Lower leg skin (tissue), 3 donors: ENCODE data around the gene HNRNPH2.

Experiments
- CTCF ChIP-seq, 3 donors: fragments of 450-650 bp; IDR thresholded peaks; one replicate each; pipeline ENCODE4 v1.5.1; 2016; ENCODE audit warnings: antibody characterized with exemption in 3 of 3, mild to moderate bottlenecking in 3 of 3, moderate library complexity in 2 of 3
- POLR2A ChIP-seq, 2 donors: fragments of 450-650 bp; IDR thresholded peaks; one replicate each; pipeline ENCODE4 v1.6.1; 2016 to 2017; ENCODE audit warnings: antibody characterized with exemption in 2 of 2, mild to moderate bottlenecking in 1 of 2, moderate library complexity in 1 of 2

- TF ChIP-seq CTCF (IDR thresholded peaks at IDR 0.05) (no peak), POLR2A (IDR thresholded peaks at IDR 0.05) (no peak)
Measured at GRCh38 chrX:101365301-101365795, 42.7 kb upstream of the HNRNPH2 start.
